ENCODE data around the gene HIGD2A. TPM values are rescaled to one million over a fixed set of nuclear protein-coding genes. Genes with fewer than 3 reads are reported as not detected.

Gene HIGD2A
- total and polyA plus RNA-seq, 2 of the 13 experiments (the other 11 are each of a cell fraction or from before 2014, with no cell fraction given) = 89.2 to 146 TPM

GRCh38 chr5:176388003-176388443, 528 bp upstream of the HIGD2A start:
- ATAC-seq (peak; percentile 28), FAIRE-seq (peak; percentile 51), DNase-seq (ENCODE audit: low spot score) (peak; percentile 31)
- in situ Hi-C loops (cut with HindIII; ENCODE audit: extremely low pct_ligation_motif_present, low pct_unique_long_range_greater_than_20kb) (no loop called here), intact Hi-C loops (cut with micrococcal nuclease; ENCODE audit: unreplicated experiment) (loop anchor here (1.0 kb wide), 1 partner anchor 16 kb away; no protein-coding TSS in a partner anchor)
- Histone ChIP-seq H3K9me3 (ENCODE audit: low read length) (no peaks in the 10 kb centered on the region), H2AFZ (ENCODE audit: low read length) (no peak overlapping the region), H3K9ac (ENCODE audit: insufficient read depth, low read depth, low read length) (peak overlapping the region; percentile 97), H3K27me3 (ENCODE audit: control insufficient read depth in 1 of 2, insufficient read depth in 2 of 2, low read length in 2 of 2) (no peaks in the 10 kb centered on the region; a peak in 1 of 5 replicates), H3K4me1 (ENCODE audit: insufficient read depth, low read length) (peaks cover 31% of the 10 kb centered on the region), H3K27ac (ENCODE audit: extremely low read length, insufficient read depth, low read length) (peak overlapping the region; percentile 99), H3K36me3 (replicated peaks in 1 of 2; ENCODE audit: control insufficient read depth in 1 of 2, insufficient read depth in 2 of 2, low read length in 2 of 2) (peaks cover 9 to 39% of the 10 kb centered on the region in 2 experiments), H3K79me2 (ENCODE audit: insufficient read depth, low read length) (peaks cover 42% of the 10 kb centered on the region), H4K20me1 (ENCODE audit: insufficient read depth, low read length) (peaks cover 11% of the 10 kb centered on the region; the same call in 1 of the 2 replicates), H3K4me3 (replicated peaks in 1 of 3; ENCODE audit: insufficient read depth in 1 of 3, low read depth in 2 of 3, low read length in 3 of 3) (peak overlapping the region; percentile 71 to 93 (median 92)), H3K4me2 (ENCODE audit: low read depth, low read length) (peak overlapping the region; percentile 89)
- ChIA-PET CTCF (ENCODE audit: low intra/inter-chr PET ratio, low total read pairs) (no interaction called here), POLR2A (interaction anchor here (0.7 to 2.3 kb wide), 8 partner anchors 13 to 156 kb away, joined by 3 to 31 read pairs (median 5); partner anchors contain the start of genes KIAA1191 and RNF44)
- TSS peak; percentile 57 for BruUV-seq (replicated peaks)
- WGBS (ENCODE audit: low lambda C conversion rate) = under 1% methylated on average over 29 of the region's 29 CpGs
- TF ChIP-seq ZNF451 (CRISPR knock-in tag; IDR thresholded peaks at IDR 0.05) = no peak
- no peak for TF ChIP-seq CREB3 (CRISPR knock-in tag; IDR thresholded peaks at IDR 0.05)
- TF ChIP-seq ZSCAN12 (CRISPR knock-in tag; IDR thresholded peaks at IDR 0.05) = no peak
- no peak for TF ChIP-seq ZNF441 (CRISPR knock-in tag; IDR thresholded peaks at IDR 0.05; ENCODE audit: borderline replicate concordance)
- no peak for TF ChIP-seq ZNF160 (CRISPR knock-in tag; IDR thresholded peaks at IDR 0.05)
- TF ChIP-seq ZMYM4 (CRISPR knock-in tag; IDR thresholded peaks at IDR 0.05) = no peak
- TF ChIP-seq SRSF4 (IDR thresholded peaks at IDR 0.05; ENCODE audit: low read depth, low read length, poor library complexity, severe bottlenecking) = no peak
- no peak for TF ChIP-seq ELF1 (CRISPR knock-in tag; IDR thresholded peaks at IDR 0.05)
- TF ChIP-seq ZNF34 (CRISPR knock-in tag; IDR thresholded peaks at IDR 0.05; ENCODE audit: borderline replicate concordance) = 0 out of 2 replicates have a peak, but pooled peaks have one; percentile 58
- TF ChIP-seq ZBTB21 (CRISPR knock-in tag; IDR thresholded peaks at IDR 0.05) = no peak
- TF ChIP-seq ERF (CRISPR knock-in tag; IDR thresholded peaks at IDR 0.05) = no peak
- no peak for TF ChIP-seq TSC22D2 (CRISPR knock-in tag; IDR thresholded peaks at IDR 0.05; ENCODE audit: borderline replicate concordance)
- TF ChIP-seq, protein P1, sequence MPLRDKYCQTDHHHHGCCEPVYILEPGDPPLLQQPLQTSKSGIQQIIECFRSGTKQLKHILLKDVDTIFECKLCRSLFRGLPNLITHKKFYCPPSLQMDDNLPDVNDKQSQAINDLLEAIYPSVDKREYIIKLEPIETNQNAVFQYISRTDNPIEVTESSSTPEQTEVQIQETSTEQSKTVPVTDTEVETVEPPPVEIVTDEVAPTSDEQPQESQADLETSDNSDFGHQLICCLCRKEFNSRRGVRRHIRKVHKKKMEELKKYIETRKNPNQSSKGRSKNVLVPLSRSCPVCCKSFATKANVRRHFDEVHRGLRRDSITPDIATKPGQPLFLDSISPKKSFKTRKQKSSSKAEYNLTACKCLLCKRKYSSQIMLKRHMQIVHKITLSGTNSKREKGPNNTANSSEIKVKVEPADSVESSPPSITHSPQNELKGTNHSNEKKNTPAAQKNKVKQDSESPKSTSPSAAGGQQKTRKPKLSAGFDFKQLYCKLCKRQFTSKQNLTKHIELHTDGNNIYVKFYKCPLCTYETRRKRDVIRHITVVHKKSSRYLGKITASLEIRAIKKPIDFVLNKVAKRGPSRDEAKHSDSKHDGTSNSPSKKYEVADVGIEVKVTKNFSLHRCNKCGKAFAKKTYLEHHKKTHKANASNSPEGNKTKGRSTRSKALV (CRISPR knock-in tag; IDR thresholded peaks at IDR 0.05) = no peak
- TF ChIP-seq TBL1XR1 (IDR thresholded peaks at IDR 0.05; ENCODE audit: borderline replicate concordance, low read length, partially characterized antibody) = no peak
- TF ChIP-seq, protein P2, sequence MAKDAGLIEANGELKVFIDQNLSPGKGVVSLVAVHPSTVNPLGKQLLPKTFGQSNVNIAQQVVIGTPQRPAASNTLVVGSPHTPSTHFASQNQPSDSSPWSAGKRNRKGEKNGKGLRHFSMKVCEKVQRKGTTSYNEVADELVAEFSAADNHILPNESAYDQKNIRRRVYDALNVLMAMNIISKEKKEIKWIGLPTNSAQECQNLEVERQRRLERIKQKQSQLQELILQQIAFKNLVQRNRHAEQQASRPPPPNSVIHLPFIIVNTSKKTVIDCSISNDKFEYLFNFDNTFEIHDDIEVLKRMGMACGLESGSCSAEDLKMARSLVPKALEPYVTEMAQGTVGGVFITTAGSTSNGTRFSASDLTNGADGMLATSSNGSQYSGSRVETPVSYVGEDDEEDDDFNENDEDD (CRISPR knock-in tag; IDR thresholded peaks at IDR 0.05; ENCODE audit: borderline replicate concordance) = no peak
- TF ChIP-seq ZNF30 (CRISPR knock-in tag; IDR thresholded peaks at IDR 0.05) = no peak
- TF ChIP-seq ZKSCAN1 (IDR thresholded peaks at IDR 0.05; ENCODE audit: low read length) = no peak
- TF ChIP-seq SIX1 (CRISPR knock-in tag; IDR thresholded peaks at IDR 0.05; ENCODE audit: borderline replicate concordance) = no peak
- no peak for TF ChIP-seq SPEN (CRISPR knock-in tag; IDR thresholded peaks at IDR 0.05; ENCODE audit: low read depth)
- no peak for TF ChIP-seq HOXA9 (CRISPR knock-in tag; IDR thresholded peaks at IDR 0.05; ENCODE audit: borderline replicate concordance)
- TF ChIP-seq SRSF1 (optimal IDR thresholded peaks at IDR 0.05; ENCODE audit: low read depth, low read length) = no peak
- no peak for TF ChIP-seq MIER3 (CRISPR knock-in tag; IDR thresholded peaks at IDR 0.05; ENCODE audit: borderline replicate concordance)

Data from HepG2 (cell line).